Spleen (tissue), 11 donors: ENCODE results near the gene CHRNG. TPM values are rescaled to one million over a fixed set of nuclear protein-coding genes. Genes with fewer than 3 reads are reported as not detected.

Experiments
- DNase-seq: peaks from one replicate; pipeline ENCODE4 v3.0.0-alpha.2; 2020
- H3K27ac ChIP-seq, 8 donors: fragments of 200-600 bp; sonication (generic) in 7 of 8; 1 replicate in 4 of 8; 2 replicates in 4 of 8; pipeline versions ENCODE4 v1.5.0 to v1.8.0; 2016 to 2021; ENCODE audit warnings: inconsistent platforms in 4 of 8, mild to moderate bottlenecking in 4 of 8, moderate library complexity in 1 of 8
- H3K27me3 ChIP-seq, 7 donors: fragments of 200-600 bp; sonication (generic) in 6 of 7; replicated peaks in 1 of 7; 1 replicate in 4 of 7; 2 replicates in 3 of 7; pipeline versions ENCODE4 v1.5.0 to v1.8.0; 2016 to 2021; ENCODE audit warnings: inconsistent platforms in 3 of 7, mild to moderate bottlenecking in 1 of 7
- H3K36me3 ChIP-seq, 6 donors: fragments of 200-600 bp; sonication (generic) in 5 of 6; 1 replicate in 4 of 6; 2 replicates in 2 of 6; pipeline versions ENCODE4 v1.5.0 to v1.8.0; 2016 to 2021; ENCODE audit warnings: inconsistent platforms in 2 of 6
- H3K4me1 ChIP-seq, 6 donors: fragments of 200-600 bp; sonication (generic) in 5 of 6; 1 replicate in 3 of 6; 2 replicates in 3 of 6; pipeline versions ENCODE4 v1.5.0 to v1.8.0; 2016 to 2021; ENCODE audit warnings: inconsistent platforms in 3 of 6
- H3K4me3 ChIP-seq, 8 donors: fragments of 200-600 bp; sonication (generic) in 7 of 8; 1 replicate in 4 of 8; 2 replicates in 4 of 8; pipeline versions ENCODE4 v1.5.0 to v1.8.0; 2016 to 2021; ENCODE audit warnings: inconsistent platforms in 4 of 8, mild to moderate bottlenecking in 4 of 8, moderate library complexity in 2 of 8
- H3K9me3 ChIP-seq, 8 donors: fragments of 200-600 bp; sonication (generic) in 7 of 8; 1 replicate in 4 of 8; 2 replicates in 4 of 8; pipeline versions ENCODE4 v1.5.0 to v1.8.0; 2016 to 2021; ENCODE audit warnings: inconsistent platforms in 4 of 8
- CTCF ChIP-seq, 11 experiments: fragments of 200-600 bp in 7 of 11; fragments of 450-650 bp in 4 of 11; sonication (generic) in 4 of 11; IDR thresholded peaks in 8 of 11; conservative IDR thresholded peaks in 3 of 11; 1 replicate in 7 of 11; 2 replicates in 4 of 11; pipeline versions ENCODE4 v1.4.0 to v1.8.0; 2016 to 2021; ENCODE audit warnings: antibody characterized with exemption in 11 of 11, inconsistent platforms in 4 of 11, mild to moderate bottlenecking in 1 of 11
- POLR2A ChIP-seq, 3 donors: fragments of 450-650 bp; IDR thresholded peaks; one replicate each; pipeline ENCODE4 v1.5.1; 2017; ENCODE audit warnings: antibody characterized with exemption in 3 of 3, mild to moderate bottlenecking in 1 of 3
- POLR2AphosphoS5 ChIP-seq, 3 donors: sonication (generic); formaldehyde crosslinking; IDR thresholded peaks; one replicate each; pipeline ENCODE4 v1.5.1; 2017; ENCODE audit warnings: antibody characterized with exemption in 3 of 3
- WGBS, 5 donors: extraction: QIAGEN DNeasy Blood & Tissue Kit in 3 of 5; methylation state at CpG; one replicate each; pipeline versions ENCODE4 v1.1.5 to v1.1.7; 2013 to 2018; 5-methylcytosine and 5-hydroxymethylcytosine counted together
- intact Hi-C: fragments of 100-400 bp; cut with DNase I; formaldehyde crosslinking; loops from one replicate; pipeline ENCODE4 v1.15.0; 2023; ENCODE audit warnings: low total_unique reads
- polyA plus RNA-seq, 3 donors: library from polyadenylated mRNA; stranded (reverse); fragments of 200-250 nt; gene quantifications; one replicate each; pipeline ENCODE4 v1.2.1, GENCODE V29; 2013
- total RNA-seq, 7 donors: library from RNA; depleted of rRNA in 3 of 7; stranded (reverse); fragments of >200 nt in 3 of 7; fragmentation: NEBNext Ultra II Directional in 4 of 7; extraction: Animal tissue kit (Norgen Biotek cat#: 25700) in 4 of 7; gene quantifications; one replicate each; pipeline versions ENCODE4 v1.1.0 to v1.2.1, GENCODE V29; 2016 to 2021
- donor health status: healthy with polysubstance abuse.
- donor health status: DM: no; HTN: no; CAD: no; lungs with moderate emphysema.
- donor health status: DM: no; HTN: no; CAD: no.
- donor health status: Bipolar disorder and iron deficiency.
- donor health status: healthy.
- donor health status: DM: no; HTN: no; CAD: no.
- donor health status: DM: yes; HTN: yes; CAD: no.

CHRNG gene
- total and polyA plus RNA-seq, 10 donors: 0.06 TPM; not detected in 9

- DNase-seq: no peak
- Histone ChIP-seq H3K9me3 (no peaks in the 10 kb centered on the region), H3K36me3 (no peaks in the 10 kb centered on the region), H3K27ac (no peak overlapping the region), H3K4me3 (no peak overlapping the region), H3K4me1 (no peaks in the 10 kb centered on the region), H3K27me3 (peaks cover 0 to 33% (median 0%) of the 10 kb centered on the region in 7 donors)
- no peak for TF ChIP-seq POLR2A (IDR thresholded peaks at IDR 0.05)
- no peak for TF ChIP-seq POLR2AphosphoS5 (IDR thresholded peaks at IDR 0.05)
- no peak for TF ChIP-seq CTCF (IDR thresholded peaks at IDR 0.05 in 8 of 11, conservative IDR thresholded peaks at IDR 0.05 in 3 of 11)
- WGBS, 5 donors: 75 to 84% (median 80%) methylated on average over 5 of the region's 5 CpGs
- intact Hi-C loops: no loop called here
Observed at GRCh38 chr2:232513353-232513752, 26.1 kb upstream of the CHRNG start.

- H3K9me3 ChIP-seq: no peaks in the 10 kb centered on the region
- no peak overlapping the region for H3K27ac ChIP-seq
- DNase-seq: no peak
- WGBS, 5 donors: 84 to 94% (median 90%) methylated on average over 7 of the region's 7 CpGs
- H3K36me3 ChIP-seq: no peaks in the 10 kb centered on the region
- TF ChIP-seq CTCF (IDR thresholded peaks at IDR 0.05 in 8 of 11, conservative IDR thresholded peaks at IDR 0.05 in 3 of 11) (no peak), POLR2A (IDR thresholded peaks at IDR 0.05) (no peak), POLR2AphosphoS5 (IDR thresholded peaks at IDR 0.05) (no peak)
- H3K4me1 ChIP-seq: no peaks in the 10 kb centered on the region
- H3K27me3 ChIP-seq: peaks cover 0 to 56% (median 2%) of the 10 kb centered on the region in 7 donors
- intact Hi-C loops: no loop called here
- H3K4me3 ChIP-seq: no peak overlapping the region
Observed at GRCh38 chr2:232515639-232516038, 23.9 kb upstream of the CHRNG start.

- TF ChIP-seq CTCF (IDR thresholded peaks at IDR 0.05 in 8 of 11, conservative IDR thresholded peaks at IDR 0.05 in 3 of 11): no peak
- TF ChIP-seq POLR2AphosphoS5 (IDR thresholded peaks at IDR 0.05): no peak
- Histone ChIP-seq H3K27ac (no peak overlapping the region), H3K9me3 (no peaks in the 10 kb centered on the region), H3K27me3 (peaks cover 0 to 58% (median 11%) of the 10 kb centered on the region in 7 donors), H3K4me3 (no peak overlapping the region), H3K4me1 (peaks cover 0 to 1% (median under 1%) of the 10 kb centered on the region in 6 donors), H3K36me3 (no peaks in the 10 kb centered on the region)
- no peak for DNase-seq
- 73 to 94% (median 81%) methylated on average over 3 of the region's 3 CpGs for WGBS, 5 donors
- intact Hi-C loops: no loop called here
Observed at GRCh38 chr2:232516551-232516950, 22.9 kb upstream of the CHRNG start.

GRCh38 chr2:232518844-232519243 is 20.6 kb upstream of the CHRNG start:
- H3K27ac ChIP-seq: no peak overlapping the region
- no peaks in the 10 kb centered on the region for H3K9me3 ChIP-seq
- H3K4me3 ChIP-seq: no peak overlapping the region
- TF ChIP-seq CTCF (IDR thresholded peaks at IDR 0.05 in 8 of 11, conservative IDR thresholded peaks at IDR 0.05 in 3 of 11) (no peak), POLR2A (IDR thresholded peaks at IDR 0.05) (no peak), POLR2AphosphoS5 (IDR thresholded peaks at IDR 0.05) (no peak)
- 70 to 76% (median 73%) methylated on average over 4 to 6 of the region's 6 CpGs for WGBS, 5 donors
- intact Hi-C loops: no loop called here
- DNase-seq: no peak
- peaks cover 5 to 63% (median 34%) of the 10 kb centered on the region in 7 donors for H3K27me3 ChIP-seq
- H3K36me3 ChIP-seq: no peaks in the 10 kb centered on the region
- peaks cover 8 to 24% (median 22%) of the 10 kb centered on the region in 6 donors for H3K4me1 ChIP-seq
